Stimulated activated CD4-positive, alpha-beta T cell treated with anti-CD3 and anti-CD28 coated beads, Interleukin-4, amount 100 ng/mL, for 24 hours (primary cell): ENCODE measurements around the gene OR51T1.
"Not testable (repeated sequence)": the region's sequence is repeated elsewhere in the genome, so short reads cannot be mapped to it uniquely, and the experiment has no call there.

Source experiments
- DNase-seq: peaks from one replicate; pipeline ENCODE4 v3.0.0-alpha.2; 2020

Gene OR51T1

GRCh38 chr11:4881860-4882500 lies at the start of gene OR51T1:
Gene OR51T1 (plus strand): TSS chr11:4881900. CDS start chr11:4881900, 0 bp downstream.
- DNase-seq = no peak

- DNase-seq = no peak
Observed at GRCh38 chr11:4839851-4840549, 41.7 kb upstream of the OR51T1 start.

GRCh38 chr11:4848908-4849532 lies 32.7 kb upstream of the OR51T1 start, which contains the start of gene OR51S1:
Gene OR51S1 (minus strand): TSS chr11:4849208. CDS start chr11:4849208, 0 bp downstream.
- no peak for DNase-seq

GRCh38 chr11:4851033-4851432 lies 30.7 kb upstream of the OR51T1 start:
- no peak for DNase-seq

- not testable (repeated sequence) for DNase-seq
Observed at GRCh38 chr11:4854286-4854685, 27.4 kb upstream of the OR51T1 start.

- no peak for DNase-seq
Observed at GRCh38 chr11:4862447-4863236, 19.1 kb upstream of the OR51T1 start.

GRCh38 chr11:4863876-4864275 lies 17.8 kb upstream of the OR51T1 start:
- no peak for DNase-seq

- DNase-seq = no peak
Observed at GRCh38 chr11:4865855-4866254, 15.8 kb upstream of the OR51T1 start.

- no peak for DNase-seq
Observed at GRCh38 chr11:4881188-4881587, 512 bp upstream of the OR51T1 start.

GRCh38 chr11:4882543-4882942 lies 843 bp downstream of the OR51T1 start:
- DNase-seq = no peak

GRCh38 chr11:4884361-4884760 lies 2.7 kb downstream of the OR51T1 start:
- DNase-seq = no peak

- DNase-seq = no peak
Observed at GRCh38 chr11:4886186-4886585, 4.5 kb downstream of the OR51T1 start.

- DNase-seq = no peak
Observed at GRCh38 chr11:4887591-4887990, 5.9 kb downstream of the OR51T1 start.

- no peak for DNase-seq
Observed at GRCh38 chr11:4890279-4890678, 8.6 kb downstream of the OR51T1 start.

GRCh38 chr11:4891996-4892640 lies 10.4 kb downstream of the OR51T1 start:
- no peak for DNase-seq

- no peak for DNase-seq
Observed at GRCh38 chr11:4903484-4903883, 21.8 kb downstream of the OR51T1 start, which contains the start of gene OR51A7. Gene OR51A7 (plus strand): TSS chr11:4903783. CDS start chr11:4907370, 3,587 bp downstream.

GRCh38 chr11:4916581-4916980 lies 34.9 kb downstream of the OR51T1 start:
- no peak for DNase-seq

GRCh38 chr11:4919250-4919649 lies 37.5 kb downstream of the OR51T1 start, which contains the start of gene OR51G2:
Gene OR51G2 (minus strand): TSS chr11:4919350. CDS start chr11:4915663, 3,687 bp downstream.
- no peak for DNase-seq

GRCh38 chr11:4921796-4922195 lies 40.1 kb downstream of the OR51T1 start:
- no peak for DNase-seq

GRCh38 chr11:4922304-4922703 lies 40.6 kb downstream of the OR51T1 start:
- DNase-seq = no peak

GRCh38 chr11:4924239-4924638 lies 42.5 kb downstream of the OR51T1 start, which contains the start of gene OR51G1:
Gene OR51G1 (minus strand): TSS chr11:4924339. CDS start chr11:4924339, 0 bp downstream.
- DNase-seq = no peak

- DNase-seq = no peak
Observed at GRCh38 chr11:4926608-4927007, 44.9 kb downstream of the OR51T1 start.
